ENCODE measurements around the gene RUFY4.

The RUFY4 gene

GRCh38 chr2:218068721-218069334, at the start of gene RUFY4:
Gene RUFY4, plus strand, starts transcription at chr2:218069253. Its CDS starts 1,353 bp downstream, at chr2:218070606.
- DNase-seq: peak in 1 of 2 experiments; percentile 61

GRCh38 chr2:218019411-218020060, 49.5 kb upstream of the RUFY4 start:
- no peak for DNase-seq

- no peak for DNase-seq
Measured at GRCh38 chr2:218020281-218020680, 48.8 kb upstream of the RUFY4 start.

- DNase-seq: no peak
Measured at GRCh38 chr2:218020966-218021535, 48.0 kb upstream of the RUFY4 start.

GRCh38 chr2:218021536-218022071, 47.4 kb upstream of the RUFY4 start:
- DNase-seq: no peak

- DNase-seq: no peak
Measured at GRCh38 chr2:218022131-218022850, 46.8 kb upstream of the RUFY4 start.

- DNase-seq: no peak
Measured at GRCh38 chr2:218022851-218023530, 46.1 kb upstream of the RUFY4 start.

GRCh38 chr2:218023636-218024035, 45.4 kb upstream of the RUFY4 start:
- DNase-seq: no peak

- no peak for DNase-seq
Measured at GRCh38 chr2:218024336-218024735, 44.7 kb upstream of the RUFY4 start.

GRCh38 chr2:218024871-218025270, 44.2 kb upstream of the RUFY4 start:
- no peak for DNase-seq

GRCh38 chr2:218026244-218026643, 42.8 kb upstream of the RUFY4 start:
- no peak for DNase-seq

- no peak for DNase-seq
Measured at GRCh38 chr2:218026676-218027425, 42.2 kb upstream of the RUFY4 start.

- DNase-seq: no peak
Measured at GRCh38 chr2:218027426-218028188, 41.4 kb upstream of the RUFY4 start.

GRCh38 chr2:218028189-218028495, 40.9 kb upstream of the RUFY4 start:
- DNase-seq: no peak

- DNase-seq: no peak
Measured at GRCh38 chr2:218028562-218029348, 40.3 kb upstream of the RUFY4 start.

GRCh38 chr2:218029366-218030360, 39.4 kb upstream of the RUFY4 start:
- DNase-seq: no peak

- DNase-seq: no peak
Measured at GRCh38 chr2:218030409-218031195, 38.5 kb upstream of the RUFY4 start.

- no peak for DNase-seq
Measured at GRCh38 chr2:218031261-218031660, 37.8 kb upstream of the RUFY4 start.

Data from SW 1271 (cell line).